Lung (tissue), 12 donors: ENCODE results near the gene C3AR1. TPM values are rescaled to one million over a fixed set of nuclear protein-coding genes. Genes with fewer than 3 reads are reported as not detected.
"Not testable (repeated sequence)": the region's sequence is repeated elsewhere in the genome, so short reads cannot be mapped to it uniquely, and the experiment has no call there.

Experiments
- ATAC-seq: fragments of 200-7000 bp; cut with Tn5 transposase; one replicate; pipeline ENCODE4 v1.9.1; 2020; ENCODE audit warnings: moderate number of reproducible peaks; ENCODE audit not compliant: insufficient read depth, low FRiP score
- DNase-seq, 3 donors: peaks; one replicate each; pipeline ENCODE4 v3.0.0-alpha.2; 2013 to 2017
- H3K27ac ChIP-seq, 2 donors: one replicate each; pipeline ENCODE4 v1.5.1; 2013; ENCODE audit warnings: mild to moderate bottlenecking in 2 of 2, moderate library complexity in 2 of 2, control low read depth in 1 of 2, inconsistent platforms in 1 of 2, low read depth in 1 of 2, low read length in 1 of 2
- H3K27me3 ChIP-seq, 3 donors: one replicate each; pipeline ENCODE4 v1.5.1; 2013; ENCODE audit warnings: low read length in 2 of 3; ENCODE audit not compliant: control insufficient read depth in 3 of 3, insufficient read depth in 3 of 3
- H3K36me3 ChIP-seq, 4 donors: one replicate each; pipeline ENCODE4 v1.5.1; 2013; ENCODE audit warnings: low read length in 4 of 4, mild to moderate bottlenecking in 1 of 4, moderate library complexity in 1 of 4; ENCODE audit not compliant: control insufficient read depth in 4 of 4, insufficient read depth in 4 of 4
- H3K4me1 ChIP-seq, 5 donors: one replicate each; pipeline ENCODE4 v1.5.1; 2013; ENCODE audit warnings: low read length in 5 of 5, mild to moderate bottlenecking in 2 of 5, moderate library complexity in 1 of 5; ENCODE audit not compliant: control insufficient read depth in 5 of 5, insufficient read depth in 5 of 5
- H3K4me3 ChIP-seq: one replicate; pipeline ENCODE4 v1.5.1; 2013; ENCODE audit warnings: mild to moderate bottlenecking, control low read depth, moderate library complexity
- H3K9ac ChIP-seq, 2 donors: one replicate each; pipeline ENCODE4 v1.5.1; 2013; ENCODE audit warnings: low read length in 2 of 2, control low read depth in 1 of 2; ENCODE audit not compliant: insufficient read depth in 1 of 2
- H3K9me3 ChIP-seq, 4 donors: one replicate each; pipeline ENCODE4 v1.5.1; 2013; ENCODE audit warnings: low read length in 3 of 4, mild to moderate bottlenecking in 1 of 4, moderate library complexity in 1 of 4; ENCODE audit not compliant: control insufficient read depth in 4 of 4, insufficient read depth in 3 of 4
- CTCF ChIP-seq: IDR thresholded peaks from 2 replicates; pipeline ENCODE4 v1.5.1; 2012; ENCODE audit warnings: mild to moderate bottlenecking; ENCODE audit errors: control extremely low read depth, extremely low read depth
- WGBS, 2 donors: extraction: QIAGEN DNeasy Blood & Tissue Kit; methylation state at CpG; one replicate each; pipeline ENCODE4 v1.1.7; 2013; 5-methylcytosine and 5-hydroxymethylcytosine counted together
- polyA plus RNA-seq, 2 donors: library from polyadenylated mRNA; stranded (reverse); fragments of 200-250 nt; gene quantifications; one replicate each; pipeline ENCODE4 v1.2.1, GENCODE V29; 2013
- total RNA-seq, 2 donors: library from RNA; depleted of rRNA in 1 of 2; stranded (reverse); fragments of >200 nt in 1 of 2; gene quantifications; one replicate each; pipeline ENCODE4 v1.2.1, GENCODE V29; 2014 to 2021
- donor health status: control.
- donor health status: control.
- donor health status: Bipolar disorder and iron deficiency.
- donor health status: healthy.
- donor health status: DM: yes; HTN: yes; CAD: no.

The C3AR1 gene
- total and polyA plus RNA-seq, 4 donors, result 6.9 to 209 (median 26.3) TPM

GRCh38 chr12:8077207-8077606 is 11.0 kb upstream of the C3AR1 start:
- peaks cover 0 to 1% (median 0%) of the 10 kb centered on the region in 4 donors for H3K36me3 ChIP-seq
- H3K27me3 ChIP-seq, result peaks cover 0 to 4% (median 3%) of the 10 kb centered on the region in 3 donors
- no peak for DNase-seq
- no peak overlapping the region for H3K27ac ChIP-seq
- H3K9ac ChIP-seq, result no peak overlapping the region
- WGBS, 2 donors, result 77 to 79% methylated on average over 4 of the region's 4 CpGs
- H3K4me3 ChIP-seq, result no peak overlapping the region
- peaks cover 0 to 5% (median 0%) of the 10 kb centered on the region in 5 donors for H3K4me1 ChIP-seq
- no peaks in the 10 kb centered on the region for H3K9me3 ChIP-seq
- ATAC-seq, result no peak
- no peak for TF ChIP-seq CTCF

GRCh38 chr12:8076366-8076765 is 10.2 kb upstream of the C3AR1 start:
- H3K4me3 ChIP-seq, result no peak overlapping the region
- ATAC-seq (no peak), DNase-seq (no peak)
- H3K9me3 ChIP-seq, result no peaks in the 10 kb centered on the region
- H3K9ac ChIP-seq, result no peak overlapping the region
- WGBS, 2 donors, result 25 to 52% methylated on average over 4 of the region's 4 CpGs
- H3K27me3 ChIP-seq, result peaks cover 0 to 4% (median 3%) of the 10 kb centered on the region in 3 donors
- no peak for TF ChIP-seq CTCF
- no peak overlapping the region for H3K27ac ChIP-seq
- no peaks in the 10 kb centered on the region for H3K36me3 ChIP-seq
- peaks cover 0 to 3% (median 0%) of the 10 kb centered on the region in 5 donors for H3K4me1 ChIP-seq

- Histone ChIP-seq H3K27ac (no peak overlapping the region), H3K4me1 (no peaks in the 10 kb centered on the region), H3K9me3 (no peaks in the 10 kb centered on the region), H3K27me3 (peaks cover 0 to 4% (median 3%) of the 10 kb centered on the region in 3 donors), H3K36me3 (no peaks in the 10 kb centered on the region), H3K4me3 (no peak overlapping the region), H3K9ac (no peak overlapping the region)
- 80 to 87% methylated on average over 6 of the region's 6 CpGs for WGBS, 2 donors
- TF ChIP-seq CTCF, result no peak
- ATAC-seq, result no peak
- DNase-seq, result no peak
These were observed 9.8 kb upstream of the C3AR1 start for GRCh38 chr12:8075935-8076334.

- H3K9ac ChIP-seq, H3K4me1 ChIP-seq, H3K27ac ChIP-seq, H3K36me3 ChIP-seq, H3K4me3 ChIP-seq, ATAC-seq, H3K27me3 ChIP-seq, H3K9me3 ChIP-seq, DNase-seq: not testable (repeated sequence)
- WGBS, 2 donors, result 86 to 90% methylated on average over 3 of the region's 3 CpGs
These were observed 5.7 kb upstream of the C3AR1 start for GRCh38 chr12:8071820-8072219.
